HG03460 (cell line): ENCODE results near the gene TXK.
A peak's percentile ranks its signal among the peaks of the same experiment; 100 is the strongest.

Experiments used
- ATAC-seq: cut with Tn5 transposase; IDR thresholded peaks from one replicate; pipeline ENCODE4 v1.9.1; 2021; ENCODE audit not compliant: unreplicated experiment

The TXK gene

GRCh38 chr4:48138511-48138910 lies 4.5 kb upstream of the TXK start:
- ATAC-seq = no peak

- no peak for ATAC-seq
Observed at GRCh38 chr4:48137846-48138245, 3.8 kb upstream of the TXK start.

- ATAC-seq = no peak
Observed at GRCh38 chr4:48133669-48134068, 381 bp downstream of the TXK start.

- ATAC-seq = no peak
Observed at GRCh38 chr4:48131736-48132135, 2.3 kb downstream of the TXK start.

- no peak for ATAC-seq
Observed at GRCh38 chr4:48130100-48130499, 4.0 kb downstream of the TXK start.

GRCh38 chr4:48129307-48130014 lies 4.6 kb downstream of the TXK start:
- no peak for ATAC-seq

GRCh38 chr4:48127682-48128404 lies 6.2 kb downstream of the TXK start:
- peak; percentile 86 for ATAC-seq

GRCh38 chr4:48127231-48127630 lies 6.8 kb downstream of the TXK start:
- ATAC-seq = no peak

- ATAC-seq = no peak
Observed at GRCh38 chr4:48126621-48127020, 7.4 kb downstream of the TXK start.

- ATAC-seq = no peak
Observed at GRCh38 chr4:48124870-48125269, 9.2 kb downstream of the TXK start.

- ATAC-seq = no peak
Observed at GRCh38 chr4:48122756-48123155, 11.3 kb downstream of the TXK start.

GRCh38 chr4:48121180-48121579 lies 12.9 kb downstream of the TXK start:
- no peak for ATAC-seq

- ATAC-seq = no peak
Observed at GRCh38 chr4:48120132-48120531, 13.9 kb downstream of the TXK start.

- no peak for ATAC-seq
Observed at GRCh38 chr4:48119646-48120045, 14.4 kb downstream of the TXK start.

- no peak for ATAC-seq
Observed at GRCh38 chr4:48118081-48118480, 16.0 kb downstream of the TXK start.

- no peak for ATAC-seq
Observed at GRCh38 chr4:48116582-48116981, 17.5 kb downstream of the TXK start.

GRCh38 chr4:48114412-48114811 lies 19.6 kb downstream of the TXK start:
- no peak for ATAC-seq

- ATAC-seq = no peak
Observed at GRCh38 chr4:48112017-48112667, 21.9 kb downstream of the TXK start.

- no peak for ATAC-seq
Observed at GRCh38 chr4:48110452-48110978, 23.5 kb downstream of the TXK start.

GRCh38 chr4:48109413-48110263 lies 24.4 kb downstream of the TXK start:
- ATAC-seq = peak; percentile 68
